ENCODE data around the gene TMEM39A. TPM values are rescaled to one million over a fixed set of nuclear protein-coding genes. Genes with fewer than 3 reads are reported as not detected.

TMEM39A gene
- polyA plus RNA-seq, 3 donors, result 9.6 to 12.2 (median 11.6) TPM

DNA sequence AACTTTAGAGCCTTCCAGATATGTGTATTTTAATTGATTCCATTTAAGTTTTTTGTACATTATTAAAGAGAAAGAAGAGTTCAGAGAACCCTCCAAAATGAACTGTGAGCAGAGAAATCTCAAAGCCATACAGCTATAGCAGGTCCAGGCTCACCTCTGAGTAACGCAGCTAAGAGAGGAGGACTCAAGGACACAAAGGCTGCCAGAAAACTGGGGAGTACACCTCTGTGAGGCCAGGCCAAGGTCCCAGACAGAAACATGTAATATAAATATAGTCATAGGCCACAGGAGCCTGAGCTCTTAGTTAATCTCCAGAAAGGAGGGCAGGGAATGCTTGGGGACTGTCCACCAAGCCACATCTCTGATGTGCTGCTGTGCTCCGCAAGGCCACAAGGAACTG lies 66.5 kb downstream of the TMEM39A start:
- Histone ChIP-seq H3K27me3 (ENCODE audit: control insufficient read depth in 2 of 2, insufficient read depth in 2 of 2, low read length in 2 of 2) (no peaks in the 10 kb centered on the region), H3K9me3 (replicated peaks in 1 of 2; ENCODE audit: control insufficient read depth in 1 of 2, insufficient read depth in 1 of 2, low read length in 2 of 2) (peaks cover 0 to 2% of the 10 kb centered on the region in 2 donors), H3K27ac (ENCODE audit: low read depth in 1 of 2, low read length in 2 of 2) (no peak overlapping the region), H3K9ac (ENCODE audit: insufficient read depth, low read length, poor library complexity, severe bottlenecking) (no peak overlapping the region), H4K20me1 (ENCODE audit: insufficient read depth, low read length) (no peaks in the 10 kb centered on the region), H3K4me2 (replicated peaks; ENCODE audit: extremely low read depth, low read length, poor library complexity, severe bottlenecking) (no peak overlapping the region), H3K79me2 (ENCODE audit: insufficient read depth, low read length) (no peaks in the 10 kb centered on the region), H3K4me3 (replicated peaks in 1 of 3; ENCODE audit: low read depth in 2 of 3, low read length in 3 of 3) (no peak overlapping the region), H3K4me1 (ENCODE audit: control insufficient read depth in 1 of 2, insufficient read depth in 2 of 2, low read length in 2 of 2) (no peaks in the 10 kb centered on the region), H2AFZ (ENCODE audit: insufficient read depth, low read depth, low read length, poor library complexity, severe bottlenecking) (no peak overlapping the region), H3K36me3 (replicated peaks in 1 of 2; ENCODE audit: control insufficient read depth in 1 of 2, insufficient read depth in 2 of 2, low read length in 2 of 2) (peaks cover 39 to 96% of the 10 kb centered on the region in 2 donors)
- Mint-ChIP-seq H3K27ac (no peak overlapping the region), H3K4me1 (peaks cover 6% of the 10 kb centered on the region), H3K9me3 (peaks cover 0 to 3% (median 0%) of the 10 kb centered on the region in 7 donors), H3K36me3 (peaks cover 80 to 86% of the 10 kb centered on the region in 2 donors), H3K4me3 (no peak overlapping the region), H3K27me3 (ENCODE audit: low read depth in 3 of 3) (peaks cover 0 to 2% (median 1%) of the 10 kb centered on the region in 3 donors)
- TF ChIP-seq, protein P1, sequence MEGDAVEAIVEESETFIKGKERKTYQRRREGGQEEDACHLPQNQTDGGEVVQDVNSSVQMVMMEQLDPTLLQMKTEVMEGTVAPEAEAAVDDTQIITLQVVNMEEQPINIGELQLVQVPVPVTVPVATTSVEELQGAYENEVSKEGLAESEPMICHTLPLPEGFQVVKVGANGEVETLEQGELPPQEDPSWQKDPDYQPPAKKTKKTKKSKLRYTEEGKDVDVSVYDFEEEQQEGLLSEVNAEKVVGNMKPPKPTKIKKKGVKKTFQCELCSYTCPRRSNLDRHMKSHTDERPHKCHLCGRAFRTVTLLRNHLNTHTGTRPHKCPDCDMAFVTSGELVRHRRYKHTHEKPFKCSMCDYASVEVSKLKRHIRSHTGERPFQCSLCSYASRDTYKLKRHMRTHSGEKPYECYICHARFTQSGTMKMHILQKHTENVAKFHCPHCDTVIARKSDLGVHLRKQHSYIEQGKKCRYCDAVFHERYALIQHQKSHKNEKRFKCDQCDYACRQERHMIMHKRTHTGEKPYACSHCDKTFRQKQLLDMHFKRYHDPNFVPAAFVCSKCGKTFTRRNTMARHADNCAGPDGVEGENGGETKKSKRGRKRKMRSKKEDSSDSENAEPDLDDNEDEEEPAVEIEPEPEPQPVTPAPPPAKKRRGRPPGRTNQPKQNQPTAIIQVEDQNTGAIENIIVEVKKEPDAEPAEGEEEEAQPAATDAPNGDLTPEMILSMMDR (IDR thresholded peaks at IDR 0.05), result no peak
- intact Hi-C loops (cut with micrococcal nuclease), result no loop called here
- DNase-seq, result no peak
- WGBS (ENCODE audit: insufficient coverage), result 100% methylated on average over 1 of the region's 2 CpGs

DNA sequence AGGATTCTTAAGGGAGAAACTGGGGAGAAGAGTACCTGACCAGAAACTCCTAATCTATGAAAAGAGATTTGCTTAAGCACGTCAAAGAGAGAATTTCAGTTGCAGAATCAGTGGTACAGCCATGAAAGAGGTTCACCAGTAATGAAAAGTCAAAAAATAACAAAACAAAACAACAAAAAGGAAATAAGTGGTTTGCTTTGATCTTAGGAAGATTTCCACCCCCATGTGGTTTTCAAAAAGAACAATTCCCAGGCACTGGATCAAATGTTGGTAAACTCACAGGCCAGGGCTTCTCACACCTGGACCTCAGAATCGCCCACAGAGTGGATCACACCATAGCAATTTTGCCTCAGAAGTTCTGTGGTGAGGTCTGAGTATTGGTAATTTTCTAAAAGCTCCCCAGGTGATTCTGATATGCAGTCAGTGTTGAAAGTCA lies 67.5 kb downstream of the TMEM39A start:
- H3K27me3 ChIP-seq (ENCODE audit: control insufficient read depth in 2 of 2, insufficient read depth in 2 of 2, low read length in 2 of 2), result no peaks in the 10 kb centered on the region
- peaks cover 80 to 86% of the 10 kb centered on the region in 2 donors for H3K36me3 Mint-ChIP-seq

More for the DNA sequence above, 67.5 kb downstream of the TMEM39A start:
- DNase-seq, result no peak
- H3K9ac ChIP-seq (ENCODE audit: insufficient read depth, low read length, poor library complexity, severe bottlenecking), result no peak overlapping the region
- no peaks in the 10 kb centered on the region for H3K79me2 ChIP-seq (ENCODE audit: insufficient read depth, low read length)
- no peaks in the 10 kb centered on the region for H4K20me1 ChIP-seq (ENCODE audit: insufficient read depth, low read length)
- TF ChIP-seq, protein P1 (IDR thresholded peaks at IDR 0.05), result no peak
- H3K27me3 Mint-ChIP-seq (ENCODE audit: low read depth in 3 of 3), result peaks cover 0 to 2% (median 1%) of the 10 kb centered on the region in 3 donors
- peaks cover 0 to 2% (median 0%) of the 10 kb centered on the region in 7 donors for H3K9me3 Mint-ChIP-seq
- intact Hi-C loops (cut with micrococcal nuclease), result no loop called here
- peaks cover 6% of the 10 kb centered on the region for H3K4me1 Mint-ChIP-seq
- peaks cover 46 to 96% of the 10 kb centered on the region in 2 donors for H3K36me3 ChIP-seq (replicated peaks in 1 of 2; ENCODE audit: control insufficient read depth in 1 of 2, insufficient read depth in 2 of 2, low read length in 2 of 2)
- no peaks in the 10 kb centered on the region for H3K4me1 ChIP-seq (ENCODE audit: control insufficient read depth in 1 of 2, insufficient read depth in 2 of 2, low read length in 2 of 2)
- no peak overlapping the region for H3K4me2 ChIP-seq (replicated peaks; ENCODE audit: extremely low read depth, low read length, poor library complexity, severe bottlenecking)
- no CpG with 5 or more reads among the region's 2 CpGs for WGBS (ENCODE audit: insufficient coverage)
- no peaks in the 10 kb centered on the region for H3K9me3 ChIP-seq (replicated peaks in 1 of 2; ENCODE audit: control insufficient read depth in 1 of 2, insufficient read depth in 1 of 2, low read length in 2 of 2)
- no peak overlapping the region for H2AFZ ChIP-seq (ENCODE audit: insufficient read depth, low read depth, low read length, poor library complexity, severe bottlenecking)
- H3K27ac ChIP-seq (ENCODE audit: low read depth in 1 of 2, low read length in 2 of 2), result no peak overlapping the region
- H3K4me3 ChIP-seq (replicated peaks in 1 of 3; ENCODE audit: low read depth in 2 of 3, low read length in 3 of 3), result no peak overlapping the region
- no peak overlapping the region for H3K4me3 Mint-ChIP-seq
- H3K27ac Mint-ChIP-seq, result peak overlapping the region in 1 of 7 donors; percentile 70

Measured in CD14-positive monocyte (primary cell).